A673 (cell line): ENCODE data around the gene BLOC1S4.

Experiments
- CTCF ChIP-seq: fragments of 300-800, 200-600 bp; sonication (generic); conservative IDR thresholded peaks from 2 replicates; pipeline ENCODE4 v1.5.1; 2017; ENCODE audit warnings: low read depth, mild to moderate bottlenecking, antibody characterized with exemption, low read length, moderate library complexity, mixed read lengths
- EZH2 ChIP-seq: fragments of 200-600 bp; sonication (generic); IDR thresholded peaks from 2 replicates; pipeline ENCODE4 v1.6.1; 2017; ENCODE audit warnings: borderline replicate concordance, low read depth, mild to moderate bottlenecking, mixed read lengths, antibody characterized with exemption, low read length; ENCODE audit not compliant: poor library complexity, severe bottlenecking

- TF ChIP-seq CTCF (no peak), EZH2 (no peak)
Measured at GRCh38 chr4:6716018-6716911, at the start of gene BLOC1S4.
